HG03457 (cell line): ENCODE data around the gene MCM3AP.
"Not testable (repeated sequence)": the region's sequence is repeated elsewhere in the genome, so short reads cannot be mapped to it uniquely, and the experiment has no call there.

ENCODE experiments used
- ATAC-seq: cut with Tn5 transposase; IDR thresholded peaks from one replicate; pipeline ENCODE4 v1.9.1; 2021; ENCODE audit warnings: moderate number of reproducible peaks; ENCODE audit not compliant: unreplicated experiment

The MCM3AP gene

DNA sequence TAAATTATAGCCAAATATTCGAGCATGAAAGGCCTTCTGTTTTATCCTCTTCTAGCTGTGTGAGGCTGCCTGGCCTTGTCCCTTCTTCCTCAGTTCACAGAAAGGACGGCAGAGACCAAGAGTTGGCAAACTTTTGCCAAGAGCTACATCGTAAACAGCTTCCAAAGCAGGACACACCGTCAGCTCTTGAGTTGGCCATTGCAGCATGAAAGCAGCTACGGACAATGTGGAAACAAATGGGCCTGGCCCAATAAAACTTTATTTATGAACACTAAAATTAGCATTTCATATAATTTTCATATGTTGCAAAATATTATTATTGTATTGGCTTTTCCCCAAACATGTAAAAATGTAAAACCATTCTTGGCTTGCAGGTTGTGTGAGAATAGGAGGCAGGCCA lies 27.5 kb upstream of the MCM3AP start:
- ATAC-seq: no peak

DNA sequence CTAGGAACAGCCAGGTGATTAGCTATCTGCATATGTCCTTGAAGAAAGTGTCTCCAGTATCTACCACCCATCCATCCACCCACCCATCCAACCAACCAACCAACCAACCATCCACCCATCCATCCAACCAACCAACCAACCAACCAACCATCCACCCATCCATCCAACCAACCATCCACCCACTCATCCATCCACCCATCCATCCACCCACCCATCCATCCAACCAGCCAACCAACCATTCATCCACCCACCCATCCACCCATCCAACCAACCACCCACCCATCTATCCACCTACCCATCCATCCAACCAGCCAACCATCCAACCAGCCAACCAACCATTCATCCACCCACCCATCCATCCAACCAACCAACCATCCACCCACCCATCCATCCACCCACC lies 26.2 kb upstream of the MCM3AP start:
- ATAC-seq: no peak

DNA sequence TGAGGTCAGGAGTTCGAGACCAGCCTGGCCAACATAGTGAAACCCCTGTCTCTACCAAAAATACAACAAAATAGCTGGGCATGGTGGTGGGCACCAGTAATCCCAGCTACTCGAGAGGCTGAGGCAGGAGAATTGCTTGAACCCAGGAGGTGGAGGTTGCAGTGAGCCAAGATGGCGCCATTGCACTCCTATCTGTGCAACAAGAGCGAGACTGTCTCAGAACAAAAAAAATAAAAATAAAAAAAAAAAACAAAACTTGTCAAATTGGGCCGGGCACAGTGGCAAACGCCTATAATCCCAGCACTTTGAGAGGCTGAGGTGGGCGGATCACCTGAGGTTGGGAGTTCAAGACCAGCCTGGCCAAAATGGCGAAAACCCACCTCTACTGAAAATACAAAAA lies 24.8 kb upstream of the MCM3AP start:
- ATAC-seq: not testable (repeated sequence)

DNA sequence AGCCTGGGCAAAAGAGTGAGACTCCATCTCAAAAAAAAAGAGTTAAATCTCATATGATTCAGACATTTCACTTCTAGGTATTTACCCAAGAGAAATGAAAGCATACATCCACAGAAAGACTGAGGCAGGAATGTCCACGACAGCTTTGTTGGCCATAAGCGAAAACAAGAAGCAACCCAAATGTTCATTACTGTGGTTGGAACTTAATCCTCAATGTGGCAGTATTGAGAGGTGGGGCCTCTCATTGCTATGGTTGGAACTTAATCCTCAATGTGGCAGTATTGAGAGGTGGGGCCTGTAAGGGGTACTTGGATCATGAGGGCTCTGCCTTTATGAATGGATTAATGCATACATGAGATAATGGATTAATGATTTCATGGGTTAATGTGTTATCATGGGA lies 23.0 kb upstream of the MCM3AP start:
- no peak for ATAC-seq

DNA sequence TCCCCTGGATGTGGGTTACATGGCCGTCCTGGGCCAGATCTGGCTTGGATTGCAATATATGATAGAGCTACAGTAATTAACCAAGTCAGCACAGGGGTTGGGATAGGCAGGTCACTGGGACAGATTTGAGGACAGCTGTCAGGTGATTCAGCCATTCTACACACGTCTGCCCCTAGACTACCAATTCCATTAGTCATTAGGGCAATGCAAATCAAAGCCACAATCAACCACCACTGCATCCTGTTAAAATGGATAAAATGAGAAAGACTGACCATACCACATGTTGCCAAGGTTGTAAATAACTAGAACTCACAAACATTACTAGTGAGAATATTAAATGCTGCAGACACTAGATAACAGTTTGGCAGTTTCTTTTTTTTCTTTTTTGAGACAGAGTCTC lies 22.2 kb upstream of the MCM3AP start:
- ATAC-seq: no peak

DNA sequence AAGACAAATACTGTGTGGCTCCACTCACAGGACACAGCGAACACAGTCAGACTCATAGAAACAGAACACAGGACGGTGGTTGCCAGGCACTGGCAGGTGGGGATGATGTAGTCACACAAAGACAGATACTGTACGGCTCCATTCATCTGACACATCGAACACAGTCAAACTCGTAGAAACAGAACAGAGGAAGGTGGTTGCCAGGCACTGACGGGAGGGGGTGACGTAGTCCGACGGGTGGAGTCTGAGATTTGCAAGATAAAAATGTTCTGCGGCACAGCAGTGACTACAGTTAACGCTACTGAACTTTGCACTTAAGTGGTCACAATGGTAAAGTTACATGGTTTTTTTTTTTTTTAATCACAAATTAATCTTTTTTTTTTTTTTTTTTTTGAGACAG lies 19.5 kb upstream of the MCM3AP start:
- no peak for ATAC-seq

DNA sequence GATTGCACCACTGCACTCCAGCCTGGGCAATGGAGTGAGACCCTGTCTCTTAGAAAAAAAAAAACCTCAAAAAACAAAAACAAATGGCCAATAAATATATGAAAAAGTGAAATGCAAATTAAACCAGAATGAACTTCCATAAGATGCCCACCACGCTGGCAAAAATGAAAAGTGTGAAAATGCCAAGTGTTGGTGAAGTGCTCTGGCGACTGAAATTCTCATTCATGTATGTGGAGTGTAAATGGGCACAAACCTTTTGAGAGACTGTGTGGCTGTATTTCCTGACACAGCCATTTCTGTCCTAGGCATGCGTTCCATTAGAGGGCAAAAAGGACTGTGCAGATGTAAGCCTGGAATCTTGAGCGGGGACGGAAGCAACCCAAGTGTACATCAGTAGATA lies 19.0 kb upstream of the MCM3AP start:
- ATAC-seq: no peak

DNA sequence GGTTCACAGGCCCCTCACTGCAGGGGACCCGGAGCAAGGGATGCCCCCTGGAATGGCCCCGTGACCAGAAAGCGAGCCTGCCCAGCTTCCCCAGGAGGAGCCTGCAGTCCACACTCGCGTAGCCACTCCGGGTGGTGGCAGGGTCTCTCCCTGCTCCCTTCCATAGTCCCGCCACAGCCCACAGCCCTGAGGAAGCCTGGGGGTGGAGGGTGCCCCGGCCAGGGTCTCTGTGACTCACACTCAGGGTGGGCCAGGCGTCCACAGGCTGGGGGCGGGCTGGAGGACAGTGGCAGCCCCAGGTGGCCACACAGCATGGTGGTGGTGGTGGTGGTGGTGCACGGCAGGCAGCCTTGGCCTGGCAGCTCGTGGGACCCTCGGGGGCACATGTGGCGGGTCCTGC lies 16.3 kb upstream of the MCM3AP start:
- no peak for ATAC-seq

DNA sequence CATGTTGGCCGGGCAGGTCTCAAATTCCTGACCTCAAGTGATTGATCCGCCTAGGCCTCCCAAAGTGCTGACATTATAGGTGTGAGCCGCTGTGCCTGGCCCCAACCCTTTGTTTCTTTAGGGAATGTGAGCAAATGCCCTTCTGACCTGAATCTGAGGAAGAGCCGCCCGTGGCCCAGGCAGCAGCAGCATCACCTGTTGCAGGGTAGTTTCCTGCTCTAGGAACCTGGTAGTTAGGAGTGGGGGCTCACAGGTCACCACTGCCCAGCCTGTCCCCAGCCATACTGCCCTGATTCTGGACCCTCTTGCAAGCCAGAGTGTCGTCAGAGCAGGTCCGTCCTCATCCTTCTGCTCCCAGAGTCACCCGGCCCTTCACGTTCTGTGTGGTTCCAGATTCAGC lies 13.8 kb upstream of the MCM3AP start:
- no peak for ATAC-seq

DNA sequence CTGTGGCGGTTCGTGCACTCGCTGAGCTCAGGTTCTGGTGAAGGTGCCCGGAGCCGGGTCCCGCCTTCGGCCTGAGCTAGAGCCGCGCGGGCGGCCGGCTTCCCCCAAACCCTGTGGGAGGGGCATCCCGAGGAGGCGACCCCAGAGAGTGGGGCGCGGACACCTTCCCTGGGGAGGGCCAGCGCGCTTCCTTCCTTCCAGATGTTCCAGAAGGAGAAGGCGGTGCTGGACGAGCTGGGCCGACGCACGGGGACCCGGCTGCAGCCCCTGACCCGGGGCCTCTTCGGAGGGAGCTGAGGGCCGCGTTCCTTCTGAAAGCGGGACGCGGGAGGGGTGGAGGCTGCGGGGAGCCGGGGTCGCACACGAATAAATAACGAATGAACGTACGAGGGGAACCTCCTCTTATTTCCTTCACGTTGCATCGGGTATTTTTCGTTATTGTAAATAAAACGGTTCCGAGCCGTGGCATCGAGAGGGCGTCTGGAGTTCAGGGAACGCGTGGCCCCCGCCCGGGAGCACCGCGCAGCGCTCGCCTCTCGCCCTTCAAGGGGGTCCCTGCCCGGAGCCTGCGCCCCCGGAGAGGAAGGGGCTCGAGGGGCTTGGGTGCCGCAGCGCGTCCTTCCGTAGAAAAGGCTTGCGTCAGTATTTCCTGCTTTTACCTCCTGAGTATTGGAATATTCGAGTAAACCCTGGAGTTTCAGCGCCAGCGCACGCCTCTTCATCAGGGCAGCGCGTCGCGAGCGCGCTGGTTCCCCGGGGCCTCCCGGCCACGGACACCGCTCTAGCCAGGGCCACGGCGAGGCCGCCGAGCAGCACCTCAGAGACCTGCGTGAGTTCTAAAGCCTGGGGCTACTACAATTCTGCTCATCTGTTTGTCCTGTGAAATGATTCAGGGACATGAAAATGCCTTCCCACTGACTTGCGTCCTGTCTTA lies 12.2 kb upstream of the MCM3AP start:
- ATAC-seq: no peak

DNA sequence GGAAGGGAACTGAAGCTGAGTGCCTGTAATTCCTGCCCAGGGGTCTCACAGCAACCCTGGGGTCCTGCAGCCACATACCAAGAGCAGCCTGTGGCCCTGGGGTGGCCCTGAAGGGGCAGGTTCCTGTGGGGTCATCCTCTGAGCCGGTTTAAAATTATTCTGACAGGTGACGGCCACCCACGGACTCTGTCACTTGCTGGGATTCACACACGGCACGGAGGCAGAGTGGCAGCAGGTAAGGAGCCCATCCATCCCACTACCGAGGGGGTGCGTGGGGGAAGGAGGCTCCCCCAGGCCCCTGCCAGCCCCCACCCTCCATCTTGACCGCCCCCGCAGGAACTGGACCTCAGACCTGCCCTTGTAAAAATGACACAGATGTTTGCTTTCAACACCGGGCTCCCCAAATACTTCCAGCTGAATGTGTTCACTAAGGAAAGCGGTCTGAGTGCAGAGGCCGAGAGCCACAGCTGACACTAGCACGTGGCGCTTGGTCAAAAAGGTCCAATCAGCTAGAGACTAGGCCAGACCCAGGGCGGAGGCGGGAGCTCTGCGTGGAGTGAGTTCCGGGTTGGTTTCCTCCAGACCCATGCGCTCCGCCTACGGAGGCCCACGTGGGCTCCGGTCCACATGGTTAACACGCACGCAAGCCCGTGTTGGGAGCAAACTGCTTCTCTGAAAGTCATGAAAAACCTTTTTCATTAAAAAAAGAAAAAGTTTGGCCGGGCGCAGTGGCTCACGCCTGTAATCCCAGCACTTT lies 10.8 kb upstream of the MCM3AP start:
- ATAC-seq: no peak

DNA sequence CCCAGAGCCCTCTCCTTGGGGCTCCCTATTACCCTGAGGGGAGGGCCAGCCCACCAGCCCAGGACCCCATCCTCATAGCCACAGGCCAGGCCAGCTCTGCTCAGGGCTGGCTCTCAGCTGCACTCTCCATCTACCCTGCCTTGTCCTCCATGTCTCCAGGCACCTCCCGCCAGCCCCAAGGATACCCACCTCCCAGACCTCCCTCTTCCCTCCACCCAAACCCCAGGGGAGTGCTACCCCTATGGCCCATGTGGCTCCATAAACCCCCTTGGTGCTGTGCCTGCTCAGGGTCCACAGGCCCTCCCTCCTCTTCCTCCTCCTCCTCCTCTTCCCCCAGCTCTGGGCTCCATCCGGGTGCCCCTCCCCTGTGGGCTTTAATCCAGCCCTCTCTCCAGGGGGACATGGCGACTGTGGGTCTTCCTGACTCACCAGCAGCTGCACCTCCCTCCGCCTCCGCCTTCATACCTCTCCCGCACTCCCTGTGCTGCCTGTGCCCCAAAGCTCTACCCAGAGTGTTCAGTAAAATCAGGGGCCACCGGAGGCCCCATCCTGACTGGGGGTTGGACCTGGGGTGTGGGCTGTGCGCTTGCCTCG lies 9.9 kb upstream of the MCM3AP start:
- ATAC-seq: no peak

DNA sequence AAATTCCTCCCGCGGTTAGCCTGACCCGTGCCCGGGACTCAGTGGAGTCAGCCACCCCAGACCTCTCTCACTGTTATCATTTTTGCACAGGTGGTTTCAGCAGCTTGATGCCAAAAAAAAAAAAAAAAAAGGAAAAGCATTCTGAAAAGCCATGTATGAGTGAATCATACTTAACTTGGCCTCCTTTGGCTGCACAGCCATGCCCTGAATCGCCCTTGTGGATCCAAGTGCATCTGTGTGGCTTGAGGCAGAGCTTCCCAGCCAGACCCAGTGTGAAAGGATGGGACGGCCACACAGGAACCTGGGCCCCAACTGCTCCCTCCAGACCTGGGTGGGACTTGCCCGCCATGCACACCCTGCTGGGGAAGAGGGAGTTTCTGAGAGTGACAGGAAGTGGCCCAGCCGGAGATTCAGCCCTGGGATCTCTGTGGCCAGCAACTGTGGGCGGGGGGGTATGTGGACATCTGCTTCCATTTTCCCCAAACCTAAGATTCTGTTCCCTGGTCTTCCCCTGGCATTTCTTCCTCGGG lies 9.3 kb upstream of the MCM3AP start:
- no peak for ATAC-seq

DNA sequence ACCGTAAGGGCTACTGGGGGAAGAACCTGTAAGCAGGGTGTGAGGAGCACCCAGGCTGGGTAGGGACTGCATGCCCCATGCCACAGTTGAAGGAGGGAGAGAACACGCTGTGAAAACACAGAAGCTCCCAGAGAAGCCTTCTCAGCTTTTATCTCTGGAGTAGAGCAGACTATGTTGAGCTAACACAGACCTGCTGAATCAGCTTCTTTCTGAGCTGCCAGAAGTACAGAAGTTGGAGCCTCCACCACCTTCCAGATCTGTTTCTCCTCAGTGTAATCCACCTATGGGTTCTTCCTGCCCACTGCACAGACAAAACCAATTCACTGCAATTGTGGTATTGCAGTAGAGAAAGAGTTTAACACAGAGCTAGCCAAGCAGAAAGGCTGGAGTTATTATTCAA lies 6.2 kb upstream of the MCM3AP start:
- no peak for ATAC-seq

DNA sequence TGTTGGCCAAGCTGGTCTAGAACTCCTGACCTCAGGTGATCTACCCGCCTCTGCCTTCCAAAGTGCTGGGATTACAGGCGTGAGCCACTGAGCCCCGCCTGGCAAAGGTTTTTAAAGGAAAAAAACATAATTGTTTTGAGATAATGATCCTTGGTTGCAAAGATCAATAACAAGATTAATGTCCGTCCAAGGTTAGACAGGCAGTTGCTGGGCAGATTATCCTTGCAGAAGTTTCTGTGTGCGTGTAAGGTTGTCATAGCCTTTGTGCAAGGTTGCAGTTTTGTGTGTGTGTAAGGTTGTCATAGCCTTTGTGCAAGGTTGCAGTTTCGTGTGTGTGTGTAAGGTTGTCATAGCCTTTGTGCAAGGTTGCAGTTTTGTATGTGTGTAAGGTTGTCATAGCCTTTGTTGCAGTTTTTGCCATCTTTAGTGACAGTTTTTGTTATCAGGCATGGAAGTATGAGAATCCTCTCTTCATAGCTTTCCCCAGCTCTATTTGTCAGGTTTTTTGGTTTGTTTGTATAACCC lies 4.3 kb upstream of the MCM3AP start:
- no peak for ATAC-seq

DNA sequence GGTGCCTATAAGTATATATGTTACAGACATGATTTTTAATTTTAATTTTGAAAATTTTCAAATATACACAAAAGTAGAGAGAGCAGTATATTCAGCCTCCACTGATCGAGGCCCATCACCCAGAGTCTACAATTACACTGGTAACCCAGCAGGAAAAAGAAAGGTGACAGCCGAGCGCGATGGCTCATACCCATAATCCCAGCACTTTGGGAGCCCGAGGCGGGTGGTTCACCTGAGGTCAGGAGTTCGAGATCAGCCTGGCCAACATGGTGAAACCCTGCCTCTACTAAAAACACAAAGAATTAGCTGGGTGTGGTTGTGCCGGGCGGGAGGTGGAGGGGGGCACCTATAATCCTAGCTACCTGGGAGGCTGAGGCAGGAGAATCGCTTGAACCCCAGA lies 2.1 kb upstream of the MCM3AP start:
- ATAC-seq: no peak

DNA sequence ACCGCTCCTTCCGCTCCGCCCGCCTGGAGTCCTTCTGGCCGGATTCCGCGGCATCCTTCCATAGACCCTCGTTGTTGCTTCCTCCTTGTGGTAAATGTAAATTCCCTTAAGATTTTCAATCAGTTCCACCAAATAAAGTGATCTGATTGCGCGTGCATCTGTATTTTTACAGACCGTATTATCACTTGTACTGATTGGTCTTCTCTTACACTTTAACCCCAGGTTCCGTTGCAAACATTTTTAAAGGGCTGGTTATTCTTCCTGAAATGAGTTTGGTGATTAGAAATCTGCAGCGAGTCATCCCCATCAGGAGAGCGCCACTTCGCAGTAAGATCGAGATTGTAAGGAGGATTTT lies 1.2 kb upstream of the MCM3AP start:
- no peak for ATAC-seq

DNA sequence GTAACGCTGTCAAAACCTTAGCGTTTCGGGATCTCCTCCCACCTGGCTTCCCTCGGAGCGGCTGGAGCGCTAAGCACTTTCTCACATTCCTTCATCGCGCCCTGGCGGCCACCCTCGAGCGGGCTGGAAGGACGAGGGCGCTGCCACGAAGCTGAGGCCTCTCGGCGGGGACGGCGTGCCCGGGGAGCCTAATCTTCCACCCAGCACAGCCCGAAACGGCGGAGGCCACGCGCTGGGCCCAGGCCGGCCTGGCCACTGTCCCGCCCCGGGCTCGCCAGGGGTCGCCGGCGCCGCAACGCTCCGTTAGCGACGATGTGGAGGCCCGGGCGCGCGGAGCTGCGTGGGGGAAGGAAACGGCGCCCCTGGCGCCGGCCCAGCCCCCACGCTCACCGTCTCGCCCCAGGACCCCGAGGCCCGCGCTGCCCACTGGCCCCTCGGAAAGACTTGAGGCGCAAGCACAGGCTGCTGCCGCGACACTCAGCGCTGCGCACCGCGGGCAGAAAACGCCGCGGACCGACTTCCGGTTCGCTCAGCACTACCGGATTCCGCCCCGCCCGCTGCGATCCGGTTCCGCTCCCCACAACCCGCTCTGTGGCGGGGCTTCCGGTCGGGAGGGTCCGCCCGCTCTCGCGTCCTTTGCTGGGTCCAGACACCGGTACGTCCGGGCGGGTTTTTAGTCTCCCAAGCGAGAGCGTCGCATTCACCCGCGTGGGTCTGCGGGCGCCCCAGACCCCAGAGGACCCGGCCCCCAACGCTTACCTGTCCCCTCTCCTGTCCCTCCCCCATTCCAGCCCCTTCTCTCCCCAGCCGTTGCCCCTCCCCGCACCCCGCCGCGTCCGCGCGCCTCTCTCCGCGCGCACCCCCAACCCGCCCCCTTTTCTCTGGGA lies 593 bp upstream of the MCM3AP start, which contains the start of gene YBEY:
Gene YBEY, plus strand, starts transcription at position 582 of the 887 bp plus-strand sequence. CDS start 572 bp downstream, outside the sequence.
- peak; percentile 64 for ATAC-seq

DNA sequence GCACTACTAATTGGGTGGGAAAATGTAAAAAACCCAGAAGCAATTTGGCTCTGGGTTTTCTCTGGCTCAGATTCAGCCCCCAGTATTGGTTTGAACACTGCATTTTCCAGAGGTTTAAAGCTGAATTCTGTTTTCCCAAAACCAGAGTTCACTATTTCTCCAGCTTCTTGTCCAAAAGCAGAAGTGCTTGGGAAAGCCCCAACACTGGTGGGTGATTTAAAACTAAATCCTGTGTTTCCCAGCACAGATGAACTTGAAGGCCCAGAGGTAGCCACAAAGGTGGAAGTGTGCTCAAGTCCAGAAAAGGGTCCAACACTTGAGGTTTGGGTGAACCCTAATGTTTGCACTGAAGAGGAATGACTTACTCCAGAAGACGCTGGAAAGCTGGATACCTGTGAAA lies 678 bp downstream of the MCM3AP start:
- no peak for ATAC-seq

DNA sequence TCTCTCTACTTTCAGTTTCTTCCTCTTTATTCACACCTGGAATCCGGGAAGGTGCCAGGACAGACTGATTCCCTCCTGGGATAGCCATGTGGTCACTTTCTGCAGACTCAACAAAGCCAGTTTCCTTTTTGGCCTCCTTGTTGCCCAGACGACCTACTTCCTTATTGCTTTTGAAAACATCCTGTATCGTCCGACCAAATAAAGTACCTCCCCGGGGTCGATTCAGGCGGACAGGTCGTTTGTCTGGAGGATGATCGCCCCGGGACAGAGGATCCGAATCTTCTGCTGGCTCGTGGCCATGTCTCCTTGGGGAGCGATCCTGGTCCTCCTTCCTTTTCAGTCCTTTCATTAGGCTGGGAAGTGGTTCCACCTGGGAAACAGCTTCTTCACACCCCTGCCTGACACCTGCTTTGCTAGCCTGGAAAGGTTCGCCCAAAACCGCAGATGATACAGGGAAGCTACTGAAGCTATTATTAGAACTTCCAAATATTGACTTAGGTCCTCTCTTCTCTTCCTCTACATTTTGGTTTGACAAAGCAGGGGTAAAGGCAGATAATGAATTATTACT lies 1.2 kb downstream of the MCM3AP start:
- no peak for ATAC-seq
